Cardiac muscle cell (in vitro differentiated cells and primary cell): ENCODE results near the gene NFE2L2. TPM values are rescaled to one million over a fixed set of nuclear protein-coding genes. Genes with fewer than 3 reads are reported as not detected.

ENCODE experiments used
- DNase-seq, 2 donors: peaks; one replicate each; pipeline versions ENCODE4 v3.0.0 to v3.0.0-alpha.2; 2010 to 2017; ENCODE audit warnings: low read depth in 1 of 2, low spot score in 1 of 2
- H3K27ac ChIP-seq: fragments of 200-600 bp; sonication (generic); 2 replicates; pipeline ENCODE4 v1.5.1; 2016
- H3K27me3 ChIP-seq: fragments of 200-600 bp; sonication (generic); 2 replicates; pipeline ENCODE4 v1.6.0; 2016; ENCODE audit warnings: control low read depth
- H3K36me3 ChIP-seq: fragments of 200-600 bp; sonication (generic); 2 replicates; pipeline ENCODE4 v1.5.1; 2016; ENCODE audit warnings: control low read depth
- H3K4me1 ChIP-seq: fragments of 200-600 bp; sonication (generic); 2 replicates; pipeline ENCODE4 v1.8.1; 2017; ENCODE audit warnings: low read depth, mild to moderate bottlenecking, mixed run types
- H3K4me3 ChIP-seq: fragments of 200-600 bp; sonication (generic); 2 replicates; pipeline ENCODE4 v1.5.1; 2016; ENCODE audit warnings: mild to moderate bottlenecking
- H3K9me3 ChIP-seq: fragments of 200-600 bp; sonication (generic); 2 replicates; pipeline ENCODE4 v1.5.1; 2017; ENCODE audit warnings: low read depth, mild to moderate bottlenecking, control low read depth
- polyA plus RNA-seq: library from polyadenylated mRNA; unstranded; fragments of >200 nt; fragmentation: Nextera tagmentation; extraction: Ambion mirVana; gene quantifications from 2 replicates; pipeline ENCODE4 v1.2.1, GENCODE V29; 2016
- total RNA-seq: library from RNA; depleted of rRNA; stranded (reverse); fragments of >200 nt; gene quantifications from 2 replicates; pipeline ENCODE4 v1.2.3, GENCODE V29; 2016
- TF ChIP-seq, protein P1 (sequence below): IDR thresholded peaks from 2 replicates; pipeline ENCODE4 v1.5.1; 2012; ENCODE audit warnings: low read depth, mild to moderate bottlenecking, low read length

The NFE2L2 gene
- total and polyA plus RNA-seq, 2 experiments from 2014 or later = 70.0 to 90.5 TPM

GRCh38 chr2:177254433-177255226 is 9.9 kb downstream of the NFE2L2 start:
- Histone ChIP-seq H3K27me3 (no peaks in the 10 kb centered on the region), H3K4me1 (peaks cover 20% of the 10 kb centered on the region), H3K4me3 (no peak overlapping the region), H3K36me3 (no peaks in the 10 kb centered on the region), H3K9me3 (no peaks in the 10 kb centered on the region), H3K27ac (peak overlapping the region; percentile 4)
- peak; percentile 49 to 64 for DNase-seq
- TF ChIP-seq, protein P1, sequence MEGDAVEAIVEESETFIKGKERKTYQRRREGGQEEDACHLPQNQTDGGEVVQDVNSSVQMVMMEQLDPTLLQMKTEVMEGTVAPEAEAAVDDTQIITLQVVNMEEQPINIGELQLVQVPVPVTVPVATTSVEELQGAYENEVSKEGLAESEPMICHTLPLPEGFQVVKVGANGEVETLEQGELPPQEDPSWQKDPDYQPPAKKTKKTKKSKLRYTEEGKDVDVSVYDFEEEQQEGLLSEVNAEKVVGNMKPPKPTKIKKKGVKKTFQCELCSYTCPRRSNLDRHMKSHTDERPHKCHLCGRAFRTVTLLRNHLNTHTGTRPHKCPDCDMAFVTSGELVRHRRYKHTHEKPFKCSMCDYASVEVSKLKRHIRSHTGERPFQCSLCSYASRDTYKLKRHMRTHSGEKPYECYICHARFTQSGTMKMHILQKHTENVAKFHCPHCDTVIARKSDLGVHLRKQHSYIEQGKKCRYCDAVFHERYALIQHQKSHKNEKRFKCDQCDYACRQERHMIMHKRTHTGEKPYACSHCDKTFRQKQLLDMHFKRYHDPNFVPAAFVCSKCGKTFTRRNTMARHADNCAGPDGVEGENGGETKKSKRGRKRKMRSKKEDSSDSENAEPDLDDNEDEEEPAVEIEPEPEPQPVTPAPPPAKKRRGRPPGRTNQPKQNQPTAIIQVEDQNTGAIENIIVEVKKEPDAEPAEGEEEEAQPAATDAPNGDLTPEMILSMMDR = peak; percentile 58

GRCh38 chr2:177253704-177254103 is 10.8 kb downstream of the NFE2L2 start:
- H3K4me3 ChIP-seq = no peak overlapping the region
- TF ChIP-seq, protein P1 = no peak

DNA sequence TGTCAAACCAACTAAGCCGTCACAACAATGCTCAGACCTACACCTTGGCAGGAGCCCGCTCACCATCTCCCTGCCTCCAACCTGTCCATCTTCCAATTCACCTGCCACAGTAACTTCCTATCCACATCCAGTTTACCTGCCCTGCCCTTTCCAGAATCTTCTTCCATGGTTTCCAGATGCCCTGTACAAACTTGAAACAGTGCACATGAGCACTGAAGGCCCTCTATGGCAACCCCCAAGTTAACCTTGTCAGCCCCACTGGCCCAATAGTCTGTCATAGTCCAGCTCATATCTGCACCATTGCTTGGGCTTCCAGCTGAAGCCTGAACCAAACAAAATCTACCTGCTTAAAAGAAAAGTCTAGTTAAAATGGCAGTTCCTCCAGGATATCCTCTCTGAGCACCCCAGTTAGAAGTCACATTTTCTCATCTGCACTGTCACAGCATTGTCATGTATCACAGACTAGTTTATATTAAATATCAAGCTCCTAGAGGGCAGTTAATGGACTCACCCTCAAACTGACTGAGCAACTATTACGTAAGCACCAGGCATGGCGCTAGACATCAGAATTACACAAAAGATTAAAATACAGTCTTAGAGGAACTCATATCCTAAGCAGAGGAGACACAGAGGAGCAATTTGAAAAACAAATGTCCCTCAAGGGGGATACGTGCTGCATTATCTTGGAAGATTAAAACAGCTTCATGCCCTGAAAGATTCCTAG is 11.6 kb downstream of the NFE2L2 start:
- Histone ChIP-seq H3K4me3 (no peak overlapping the region), H3K9me3 (no peaks in the 10 kb centered on the region), H3K36me3 (no peaks in the 10 kb centered on the region), H3K27me3 (no peaks in the 10 kb centered on the region), H3K27ac (peak overlapping the region; percentile 7), H3K4me1 (peaks cover 24% of the 10 kb centered on the region)
- DNase-seq = no peak
- TF ChIP-seq, protein P1 = no peak

More at GRCh38 chr2:177253704-177254103, 10.8 kb downstream of the NFE2L2 start:
- no peaks in the 10 kb centered on the region for H3K27me3 ChIP-seq
- H3K36me3 ChIP-seq = no peaks in the 10 kb centered on the region
- no peak for DNase-seq
- peaks cover 24% of the 10 kb centered on the region for H3K4me1 ChIP-seq
- H3K9me3 ChIP-seq = no peaks in the 10 kb centered on the region
- no peak overlapping the region for H3K27ac ChIP-seq

DNA sequence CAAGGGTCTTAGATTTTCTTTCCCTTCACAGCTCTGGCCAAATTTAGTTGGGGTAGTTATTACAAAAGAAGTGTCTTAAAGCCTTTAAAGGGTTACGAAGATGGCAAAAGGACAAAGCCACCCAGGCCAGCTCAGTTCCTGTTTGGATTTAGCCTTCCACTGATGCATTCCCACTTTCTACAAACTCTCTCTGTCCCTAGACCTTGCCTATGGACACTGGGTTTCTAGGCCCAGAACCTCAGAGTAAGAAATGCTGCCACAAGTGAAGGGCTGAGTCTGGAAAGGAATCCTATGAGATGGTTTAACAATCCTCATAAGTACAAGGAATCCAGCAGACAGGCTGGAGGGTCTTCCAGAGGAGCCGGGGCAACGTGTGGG is 13.4 kb downstream of the NFE2L2 start:
- TF ChIP-seq, protein P1 = no peak
- Histone ChIP-seq H3K4me3 (no peak overlapping the region), H3K9me3 (no peaks in the 10 kb centered on the region), H3K36me3 (no peaks in the 10 kb centered on the region), H3K27ac (peak overlapping the region; percentile 57), H3K27me3 (no peaks in the 10 kb centered on the region), H3K4me1 (peaks cover 14% of the 10 kb centered on the region)
- no peak for DNase-seq

GRCh38 chr2:177250461-177250860 is 14.1 kb downstream of the NFE2L2 start:
- Histone ChIP-seq H3K4me1 (peaks cover 12% of the 10 kb centered on the region), H3K9me3 (no peaks in the 10 kb centered on the region), H3K4me3 (no peak overlapping the region), H3K27ac (no peak overlapping the region), H3K36me3 (no peaks in the 10 kb centered on the region), H3K27me3 (no peaks in the 10 kb centered on the region)
- no peak for DNase-seq
- TF ChIP-seq, protein P1 = no peak
